ENCODE data around the gene SCAP. TPM values are rescaled to one million over a fixed set of nuclear protein-coding genes. Genes with fewer than 3 reads are reported as not detected.
A peak's percentile ranks its signal among the peaks of the same experiment; 100 is the strongest.

SCAP gene
- total RNA-seq, 2 experiments from 2014 or later, result 68.1 to 71.4 TPM

GRCh38 chr3:47394140-47394870, 81.4 kb downstream of the SCAP start:
- Mint-ChIP-seq H3K27ac (peak overlapping the region; percentile 60), H3K27me3 (no peaks in the 10 kb centered on the region), H3K4me1 (peaks cover 21% of the 10 kb centered on the region), H3K36me3 (ENCODE audit: low read depth) (peaks cover 2% of the 10 kb centered on the region), H3K4me3 (no peak overlapping the region), H3K9me3 (no peaks in the 10 kb centered on the region)
- no peak for DNase-seq
- POLR2A ChIA-PET, result no interaction called here
- CTCF ChIA-PET, result interaction anchor here (0.5 kb wide), 1 partner anchor 25 kb away, joined by 3 read pairs; no protein-coding TSS in a partner anchor

GRCh38 chr3:47392933-47393332, 82.8 kb downstream of the SCAP start:
- H3K9me3 Mint-ChIP-seq, result no peaks in the 10 kb centered on the region
- H3K4me1 Mint-ChIP-seq, result peaks cover 21% of the 10 kb centered on the region
- no peak overlapping the region for H3K4me3 Mint-ChIP-seq
- H3K27me3 Mint-ChIP-seq, result no peaks in the 10 kb centered on the region
- CTCF ChIA-PET, result interaction anchor here (1.3 kb wide), 1 partner anchor 12 kb away, joined by 3 read pairs; the partner anchor contains the start of gene PTPN23
- H3K36me3 Mint-ChIP-seq (ENCODE audit: low read depth), result peaks cover 4% of the 10 kb centered on the region
- no peak overlapping the region for H3K27ac Mint-ChIP-seq
- no peak for DNase-seq
- POLR2A ChIA-PET, result no interaction called here

DNA sequence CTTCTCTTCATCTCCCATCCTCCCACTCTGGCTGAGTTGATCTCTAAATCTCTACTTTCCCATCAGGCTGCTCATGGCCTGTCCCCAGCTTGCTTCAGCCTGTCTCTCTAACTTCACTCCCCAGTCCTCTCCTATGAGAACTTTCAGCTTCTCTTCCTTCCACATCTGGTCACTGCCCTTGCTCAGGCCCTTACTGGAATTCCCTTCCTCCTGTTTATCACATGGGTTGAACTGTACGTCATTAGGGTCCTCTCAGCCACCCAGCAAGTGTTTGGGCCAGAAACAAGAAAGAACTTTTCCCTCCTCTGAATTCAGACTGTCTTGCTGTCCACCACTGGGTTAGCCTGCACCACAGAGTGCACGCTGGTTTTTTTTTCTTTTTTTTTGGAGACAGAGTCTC, 89.9 kb downstream of the SCAP start:
- ChIA-PET POLR2A (no interaction called here), CTCF (no interaction called here)
- Mint-ChIP-seq H3K4me3 (no peak overlapping the region), H3K36me3 (ENCODE audit: low read depth) (peaks cover 13% of the 10 kb centered on the region), H3K27me3 (no peaks in the 10 kb centered on the region), H3K27ac (peak overlapping the region; percentile 43), H3K9me3 (no peaks in the 10 kb centered on the region), H3K4me1 (peaks cover 32% of the 10 kb centered on the region)
- no peak for DNase-seq

DNA sequence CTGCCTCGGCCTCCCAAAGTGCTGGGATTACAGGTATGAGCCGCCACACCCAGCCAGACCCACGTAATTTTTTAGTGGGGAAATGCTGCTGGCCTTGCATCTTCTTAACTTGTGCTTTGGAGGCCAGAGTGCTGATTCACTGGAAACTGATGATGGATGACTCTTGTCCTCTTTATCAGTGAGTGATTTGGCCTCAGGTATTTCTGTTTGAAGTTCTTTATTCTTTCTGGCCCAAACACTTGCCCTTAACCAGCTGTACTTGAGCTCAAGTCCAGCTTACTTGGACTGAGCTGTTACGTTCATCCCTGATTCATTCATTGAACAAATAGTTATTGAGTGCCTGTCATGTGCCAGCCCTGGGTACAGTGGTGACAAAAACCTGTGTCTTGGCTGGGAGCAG, 90.7 kb downstream of the SCAP start:
- Mint-ChIP-seq H3K9me3 (no peaks in the 10 kb centered on the region), H3K4me1 (peaks cover 35% of the 10 kb centered on the region), H3K27me3 (no peaks in the 10 kb centered on the region), H3K27ac (no peak overlapping the region), H3K36me3 (ENCODE audit: low read depth) (peaks cover 17% of the 10 kb centered on the region), H3K4me3 (no peak overlapping the region)
- no peak for DNase-seq
- ChIA-PET CTCF (interaction anchor here (0.6 kb wide), 1 partner anchor 104 kb away, joined by 3 read pairs; no protein-coding TSS in a partner anchor), POLR2A (no interaction called here)

- ChIA-PET POLR2A (no interaction called here), CTCF (interaction anchor here (0.6 kb wide), 1 partner anchor 104 kb away, joined by 3 read pairs; no protein-coding TSS in a partner anchor)
- Mint-ChIP-seq H3K4me3 (no peak overlapping the region), H3K27ac (no peak overlapping the region), H3K4me1 (peaks cover 40% of the 10 kb centered on the region), H3K9me3 (no peaks in the 10 kb centered on the region), H3K36me3 (ENCODE audit: low read depth) (peaks cover 20% of the 10 kb centered on the region), H3K27me3 (no peaks in the 10 kb centered on the region)
- DNase-seq, result no peak
Observed at GRCh38 chr3:47384425-47384824, 91.3 kb downstream of the SCAP start.

DNA sequence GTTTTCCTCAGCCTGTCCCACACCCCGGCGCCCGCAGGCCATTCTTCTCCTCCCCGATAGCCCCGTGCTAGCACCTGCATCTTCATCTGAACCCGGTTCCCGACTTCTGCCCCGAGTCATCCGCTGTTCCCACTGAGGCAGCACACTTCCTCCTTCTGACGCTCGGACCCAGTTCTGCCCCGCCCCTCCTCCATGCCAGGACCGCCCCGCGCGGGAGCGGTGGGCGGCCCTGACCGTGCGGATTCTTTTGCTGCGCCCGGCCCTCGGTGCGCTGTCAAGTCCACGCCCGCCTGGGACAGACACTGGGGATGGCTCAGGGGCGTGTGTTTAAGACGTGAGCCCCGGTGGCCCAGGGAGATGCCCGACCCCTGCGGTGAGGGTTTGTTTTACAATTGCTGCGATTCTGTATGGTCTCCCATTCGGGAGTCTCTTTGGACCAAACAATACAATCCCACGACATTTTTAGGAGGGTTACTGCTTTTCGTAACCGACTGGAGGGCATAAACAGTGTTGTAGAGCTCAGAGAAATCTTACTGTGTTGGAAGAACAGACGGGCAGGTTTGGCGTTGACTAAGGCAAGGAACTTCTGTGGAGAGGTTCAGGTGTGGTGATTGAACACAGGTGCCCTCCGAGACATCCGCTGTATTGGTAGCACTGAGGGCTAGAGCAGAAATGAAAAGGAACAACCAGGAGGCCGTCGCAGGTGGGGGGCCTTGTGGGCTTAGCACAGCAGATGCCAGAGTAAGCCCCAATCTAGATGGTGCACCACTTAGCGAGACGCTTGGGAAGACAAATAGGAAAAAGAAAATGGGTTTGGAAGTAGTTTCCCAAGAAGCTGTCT, 94.2 kb downstream of the SCAP start:
- H3K27me3 Mint-ChIP-seq, result no peaks in the 10 kb centered on the region
- peaks cover 53% of the 10 kb centered on the region for H3K4me1 Mint-ChIP-seq
- CTCF ChIA-PET, result interaction anchor here (0.6 to 1.1 kb wide), 3 partner anchors 10 to 608 kb away, joined by 3 to 6 read pairs (median 3); no protein-coding TSS in a partner anchor
- H3K4me3 Mint-ChIP-seq, result peak overlapping the region; percentile 98
- peak overlapping the region; percentile 100 for H3K27ac Mint-ChIP-seq
- no peaks in the 10 kb centered on the region for H3K9me3 Mint-ChIP-seq
- H3K36me3 Mint-ChIP-seq (ENCODE audit: low read depth), result peaks cover 14% of the 10 kb centered on the region
- peak; percentile 81 for DNase-seq
- POLR2A ChIA-PET, result no interaction called here

DNA sequence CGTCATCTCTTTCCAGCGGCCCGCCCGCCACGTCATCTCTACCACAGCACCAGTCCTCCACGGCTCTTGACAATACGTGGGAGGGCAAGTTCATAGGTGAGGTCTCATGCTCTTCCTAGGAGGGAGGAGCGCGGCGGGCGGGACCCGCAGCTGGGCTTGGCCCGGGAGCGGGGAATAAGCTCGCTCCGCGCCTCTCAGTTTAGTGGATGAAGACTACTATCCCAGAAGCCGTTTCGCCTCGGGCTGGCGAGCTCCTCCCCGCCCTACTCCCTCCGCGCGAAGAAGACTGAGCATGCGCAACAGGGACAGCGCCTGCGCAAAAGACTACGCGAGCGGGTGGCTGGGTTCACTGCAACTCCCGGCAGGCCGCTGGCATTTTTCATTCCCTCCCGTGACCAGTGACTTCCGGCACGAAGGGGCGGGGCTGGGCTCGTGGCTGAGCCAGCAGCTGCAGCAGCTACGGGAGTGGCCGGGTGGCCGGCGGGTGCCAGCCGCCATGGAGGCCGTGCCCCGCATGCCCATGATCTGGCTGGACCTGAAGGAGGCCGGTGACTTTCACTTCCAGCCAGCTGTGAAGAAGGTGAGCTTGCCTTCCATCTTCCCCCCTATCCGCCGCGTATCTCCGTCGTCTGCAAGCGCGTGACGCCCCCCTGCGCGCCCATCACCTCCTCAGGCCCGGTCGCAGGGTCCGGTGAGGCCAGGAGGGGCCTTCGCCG, 95.0 kb downstream of the SCAP start, which contains the start of gene PTPN23:
Gene PTPN23, plus strand, starts transcription at position 421 of the 716 bp plus-strand sequence. Its CDS starts 76 bp downstream, at position 497.
- Mint-ChIP-seq H3K4me3 (peak within 1 kb of the TSS; percentile 98), H3K27ac (peak within 1 kb of the TSS; percentile 100)

DNA sequence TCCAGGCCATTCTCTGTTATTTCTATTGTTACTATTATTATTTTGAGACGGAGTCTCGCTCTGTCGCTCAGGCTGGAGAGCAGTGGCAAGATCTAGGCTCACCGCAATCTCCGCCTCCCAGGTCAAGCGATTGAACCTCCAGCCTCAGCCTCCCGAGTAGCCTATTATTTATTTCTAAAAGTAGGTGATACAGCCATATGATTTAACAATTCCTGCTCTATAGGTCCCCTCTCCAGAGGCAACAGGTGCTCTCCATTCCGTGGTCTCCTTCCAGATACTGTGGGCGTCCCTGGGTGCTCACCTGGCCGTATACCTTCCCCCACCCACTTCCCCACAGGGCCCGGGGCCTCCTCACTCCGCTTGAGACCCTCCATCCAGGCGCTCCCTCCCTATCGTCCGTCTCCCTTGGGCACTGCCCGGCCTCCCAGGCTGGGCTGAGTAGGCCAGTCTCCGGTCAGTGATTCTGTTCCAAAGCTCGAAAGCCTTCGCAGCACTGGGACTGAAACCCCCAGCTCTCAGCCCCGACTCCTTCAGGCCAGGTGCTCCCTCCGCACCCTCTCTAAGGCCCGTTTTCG, 95.6 kb downstream of the SCAP start:
- POLR2A ChIA-PET, result interaction anchor here (0.7 to 0.9 kb wide), 3 partner anchors 92 to 371 kb away, joined by 3 to 5 read pairs (median 3); partner anchors contain the start of gene SCAP
- Mint-ChIP-seq H3K9me3 (no peaks in the 10 kb centered on the region), H3K4me3 (peak overlapping the region; percentile 98), H3K27me3 (no peaks in the 10 kb centered on the region), H3K27ac (peak overlapping the region; percentile 100), H3K4me1 (peaks cover 46% of the 10 kb centered on the region), H3K36me3 (ENCODE audit: low read depth) (peaks cover 10% of the 10 kb centered on the region)
- CTCF ChIA-PET, result interaction anchor here (0.8 to 1.1 kb wide), 4 partner anchors 11 to 610 kb away, joined by 3 to 6 read pairs (median 3); no protein-coding TSS in a partner anchor
- DNase-seq, result no peak

More for the DNA sequence above, 95.0 kb downstream of the SCAP start, which contains the start of gene PTPN23:
- Mint-ChIP-seq H3K9me3 (no peaks in the 10 kb centered on the region), H3K27me3 (no peaks in the 10 kb centered on the region), H3K36me3 (ENCODE audit: low read depth) (peaks cover 10% of the 10 kb centered on the region), H3K4me1 (peaks cover 50% of the 10 kb centered on the region)
- peak; percentile 99 for DNase-seq
- ChIA-PET POLR2A (interaction anchor here (0.6 to 0.9 kb wide), 4 partner anchors 13 to 372 kb away, joined by 3 to 5 read pairs (median 3); partner anchors contain the start of gene SCAP), CTCF (interaction anchor here (0.8 to 1.1 kb wide), 4 partner anchors 11 to 609 kb away, joined by 3 to 6 read pairs (median 3); no protein-coding TSS in a partner anchor)

DNA sequence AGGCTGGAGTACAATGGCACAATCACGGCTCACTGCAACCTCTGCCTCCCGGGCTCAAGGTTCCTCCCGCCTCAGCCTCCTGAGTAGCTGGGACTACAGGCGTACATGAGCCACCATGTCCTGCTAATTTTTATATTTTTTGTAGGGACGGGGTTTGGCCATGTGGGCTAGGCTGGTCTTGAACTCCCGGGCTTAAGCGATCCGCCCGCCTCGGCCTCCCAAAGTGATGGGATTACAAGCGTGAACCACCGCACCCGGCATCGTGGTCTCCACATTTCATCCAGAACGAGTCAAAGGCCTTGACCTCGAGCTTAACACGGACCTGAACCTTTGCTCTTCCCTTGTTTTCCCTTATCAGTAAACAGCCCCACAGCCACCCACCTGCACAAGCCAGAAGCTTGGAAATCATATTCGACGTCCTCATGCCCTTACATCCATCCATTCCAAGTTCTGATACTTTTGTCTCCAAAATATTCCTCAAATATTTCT, 96.3 kb downstream of the SCAP start:
- CTCF ChIA-PET, result interaction anchor here (0.7 to 0.8 kb wide), 2 partner anchors 9 to 715 kb away, joined by 3 to 4 read pairs; no protein-coding TSS in a partner anchor
- DNase-seq, result no peak
- H3K36me3 Mint-ChIP-seq (ENCODE audit: low read depth), result peaks cover 10% of the 10 kb centered on the region
- H3K4me1 Mint-ChIP-seq, result peaks cover 45% of the 10 kb centered on the region
- peak overlapping the region; percentile 100 for H3K27ac Mint-ChIP-seq
- POLR2A ChIA-PET, result no interaction called here
- H3K27me3 Mint-ChIP-seq, result no peaks in the 10 kb centered on the region
- H3K9me3 Mint-ChIP-seq, result no peaks in the 10 kb centered on the region
- H3K4me3 Mint-ChIP-seq, result peak overlapping the region; percentile 98

DNA sequence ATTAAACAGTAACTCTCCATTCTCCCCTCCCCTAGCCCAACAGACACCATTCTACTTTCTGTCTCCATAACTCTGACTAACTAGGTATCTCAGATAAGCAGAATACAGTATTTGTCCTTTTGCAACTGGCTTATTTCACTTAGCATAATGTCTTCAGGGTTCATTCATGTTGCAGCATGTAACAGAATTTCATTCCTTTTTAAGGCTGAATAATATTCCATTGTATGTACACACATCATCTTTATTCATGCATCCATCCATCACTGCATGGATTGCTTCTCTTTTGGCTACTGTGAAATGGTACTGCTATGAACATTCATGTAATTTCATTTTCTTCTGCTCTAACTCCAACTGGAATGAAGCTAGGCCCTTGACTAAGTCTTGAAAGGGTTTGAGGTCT, 96.9 kb downstream of the SCAP start:
- no peak for DNase-seq
- no peaks in the 10 kb centered on the region for H3K27me3 Mint-ChIP-seq
- H3K36me3 Mint-ChIP-seq (ENCODE audit: low read depth), result peaks cover 10% of the 10 kb centered on the region
- H3K9me3 Mint-ChIP-seq, result no peaks in the 10 kb centered on the region
- peaks cover 45% of the 10 kb centered on the region for H3K4me1 Mint-ChIP-seq
- H3K4me3 Mint-ChIP-seq, result no peak overlapping the region
- H3K27ac Mint-ChIP-seq, result no peak overlapping the region
- CTCF ChIA-PET, result interaction anchor here (0.8 kb wide), 1 partner anchor 8 kb away, joined by 4 read pairs; no protein-coding TSS in a partner anchor
- POLR2A ChIA-PET, result no interaction called here

DNA sequence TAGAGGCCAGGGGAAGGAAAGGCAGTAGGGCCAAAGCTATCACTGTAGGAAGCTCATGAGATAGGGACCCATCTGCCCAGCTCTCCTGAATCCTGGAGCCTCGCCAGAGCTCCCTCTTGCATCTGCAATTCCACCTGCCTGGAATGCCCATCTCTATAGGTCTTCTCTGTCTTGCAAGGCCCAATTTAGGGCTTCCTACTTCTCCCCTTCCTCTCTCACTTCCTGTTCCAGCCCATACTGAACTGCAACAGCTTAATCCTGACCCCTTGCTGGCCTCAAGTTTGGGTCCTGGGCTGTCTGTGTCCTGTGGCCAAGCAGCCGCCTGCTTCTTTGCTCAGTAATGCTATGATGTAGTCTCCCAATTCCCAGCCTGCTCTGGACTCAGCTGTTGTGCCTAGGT, 98.6 kb downstream of the SCAP start:
- no peak overlapping the region for H3K27ac Mint-ChIP-seq
- H3K9me3 Mint-ChIP-seq, result no peaks in the 10 kb centered on the region
- no peak for DNase-seq
- ChIA-PET POLR2A (interaction anchor here (0.5 kb wide), 1 partner anchor 1000 kb away, joined by 3 read pairs; no protein-coding TSS in a partner anchor), CTCF (no interaction called here)
- H3K4me1 Mint-ChIP-seq, result peaks cover 33% of the 10 kb centered on the region
- H3K4me3 Mint-ChIP-seq, result no peak overlapping the region
- peaks cover 7% of the 10 kb centered on the region for H3K36me3 Mint-ChIP-seq (ENCODE audit: low read depth)
- H3K27me3 Mint-ChIP-seq, result peaks cover 6% of the 10 kb centered on the region

- H3K27me3 Mint-ChIP-seq, result peaks cover 8% of the 10 kb centered on the region
- POLR2A ChIA-PET, result no interaction called here
- CTCF ChIA-PET, result no interaction called here
- no peak for DNase-seq
- H3K27ac Mint-ChIP-seq, result no peak overlapping the region
- no peaks in the 10 kb centered on the region for H3K9me3 Mint-ChIP-seq
- peaks cover 7% of the 10 kb centered on the region for H3K36me3 Mint-ChIP-seq (ENCODE audit: low read depth)
- peaks cover 26% of the 10 kb centered on the region for H3K4me1 Mint-ChIP-seq
- H3K4me3 Mint-ChIP-seq, result no peak overlapping the region
Observed at GRCh38 chr3:47376393-47376792, 99.3 kb downstream of the SCAP start.
